Stimulated activated CD8-positive, alpha-beta memory T cell treated with anti-CD3 and anti-CD28 coated beads, Interleukin-7, amount 100 ng/mL, for 24 hours (primary cell): ENCODE data around the gene DSTN.

Experiments used
- DNase-seq: peaks from one replicate; pipeline ENCODE4 v3.0.0-alpha.2; 2020; ENCODE audit warnings: low read depth

DSTN gene

GRCh38 chr20:17624551-17625245, 54.8 kb downstream of the DSTN start:
- DNase-seq = no peak

- DNase-seq = no peak
Observed at GRCh38 chr20:17625246-17626051, 55.6 kb downstream of the DSTN start.

- no peak for DNase-seq
Observed at GRCh38 chr20:17626217-17627007, 56.5 kb downstream of the DSTN start.

GRCh38 chr20:17627101-17627955, 57.5 kb downstream of the DSTN start:
- DNase-seq = no peak

- DNase-seq = no peak
Observed at GRCh38 chr20:17628101-17628841, 58.4 kb downstream of the DSTN start.

- DNase-seq = no peak
Observed at GRCh38 chr20:17629025-17629424, 59.1 kb downstream of the DSTN start.

- DNase-seq = no peak
Observed at GRCh38 chr20:17629678-17630089, 59.8 kb downstream of the DSTN start.

- no peak for DNase-seq
Observed at GRCh38 chr20:17630151-17630805, 60.4 kb downstream of the DSTN start.

GRCh38 chr20:17630806-17631195, 60.9 kb downstream of the DSTN start:
- DNase-seq = no peak

- DNase-seq = no peak
Observed at GRCh38 chr20:17631576-17632319, 61.9 kb downstream of the DSTN start.

- no peak for DNase-seq
Observed at GRCh38 chr20:17633221-17633849, 63.5 kb downstream of the DSTN start.

GRCh38 chr20:17633850-17634500, 64.1 kb downstream of the DSTN start:
- DNase-seq = no peak

- DNase-seq = no peak
Observed at GRCh38 chr20:17634661-17635331, 64.9 kb downstream of the DSTN start.

- DNase-seq = no peak
Observed at GRCh38 chr20:17635332-17636244, 65.7 kb downstream of the DSTN start.

GRCh38 chr20:17636523-17637412, 66.9 kb downstream of the DSTN start:
- no peak for DNase-seq

GRCh38 chr20:17637413-17637780, 67.5 kb downstream of the DSTN start:
- DNase-seq = no peak
